Nephron progenitor cell (in vitro differentiated cells): Measurements from ENCODE around the gene HS6ST2.

Experiments used
- DNase-seq: peaks from one replicate; pipeline ENCODE4 v3.0.0; 2021
- H3K27ac Mint-ChIP-seq: 2 replicates; pipeline ENCODE4 v1.8.0; 2021; ENCODE audit warnings: mild to moderate bottlenecking, moderate library complexity, mixed read lengths
- H3K27me3 Mint-ChIP-seq: 2 replicates; pipeline ENCODE4 v1.8.0; 2021; ENCODE audit warnings: mild to moderate bottlenecking, low read depth, mixed read lengths; ENCODE audit not compliant: poor library complexity
- H3K36me3 Mint-ChIP-seq: 2 replicates; pipeline ENCODE4 v1.8.0; 2021; ENCODE audit warnings: low read depth, mixed read lengths
- H3K4me1 Mint-ChIP-seq: 2 replicates; pipeline ENCODE4 v1.8.0; 2021; ENCODE audit warnings: mixed read lengths
- H3K4me3 Mint-ChIP-seq: 2 replicates; pipeline ENCODE4 v1.8.0; 2021; ENCODE audit warnings: mild to moderate bottlenecking, moderate library complexity, mixed read lengths
- H3K9me3 Mint-ChIP-seq: 2 replicates; pipeline ENCODE4 v1.8.0; 2021; ENCODE audit warnings: mild to moderate bottlenecking, moderate library complexity, mixed read lengths
- TF ChIP-seq, protein P1 (sequence below): fragments of 200-600 bp; sonication (generic); IDR thresholded peaks from 2 replicates; pipeline ENCODE4 v1.5.0; 2021; ENCODE audit warnings: antibody characterized with exemption

The HS6ST2 gene

GRCh38 chrX:132710656-132711155 is 247.7 kb downstream of the HS6ST2 start:
- H3K36me3 Mint-ChIP-seq: no peaks in the 10 kb centered on the region
- H3K27me3 Mint-ChIP-seq: peaks cover 6% of the 10 kb centered on the region
- no peaks in the 10 kb centered on the region for H3K9me3 Mint-ChIP-seq
- no peak overlapping the region for H3K27ac Mint-ChIP-seq
- TF ChIP-seq, protein P1, sequence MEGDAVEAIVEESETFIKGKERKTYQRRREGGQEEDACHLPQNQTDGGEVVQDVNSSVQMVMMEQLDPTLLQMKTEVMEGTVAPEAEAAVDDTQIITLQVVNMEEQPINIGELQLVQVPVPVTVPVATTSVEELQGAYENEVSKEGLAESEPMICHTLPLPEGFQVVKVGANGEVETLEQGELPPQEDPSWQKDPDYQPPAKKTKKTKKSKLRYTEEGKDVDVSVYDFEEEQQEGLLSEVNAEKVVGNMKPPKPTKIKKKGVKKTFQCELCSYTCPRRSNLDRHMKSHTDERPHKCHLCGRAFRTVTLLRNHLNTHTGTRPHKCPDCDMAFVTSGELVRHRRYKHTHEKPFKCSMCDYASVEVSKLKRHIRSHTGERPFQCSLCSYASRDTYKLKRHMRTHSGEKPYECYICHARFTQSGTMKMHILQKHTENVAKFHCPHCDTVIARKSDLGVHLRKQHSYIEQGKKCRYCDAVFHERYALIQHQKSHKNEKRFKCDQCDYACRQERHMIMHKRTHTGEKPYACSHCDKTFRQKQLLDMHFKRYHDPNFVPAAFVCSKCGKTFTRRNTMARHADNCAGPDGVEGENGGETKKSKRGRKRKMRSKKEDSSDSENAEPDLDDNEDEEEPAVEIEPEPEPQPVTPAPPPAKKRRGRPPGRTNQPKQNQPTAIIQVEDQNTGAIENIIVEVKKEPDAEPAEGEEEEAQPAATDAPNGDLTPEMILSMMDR: no peak
- H3K4me1 Mint-ChIP-seq: peaks cover 61% of the 10 kb centered on the region
- H3K4me3 Mint-ChIP-seq: no peak overlapping the region
- no peak for DNase-seq

DNA sequence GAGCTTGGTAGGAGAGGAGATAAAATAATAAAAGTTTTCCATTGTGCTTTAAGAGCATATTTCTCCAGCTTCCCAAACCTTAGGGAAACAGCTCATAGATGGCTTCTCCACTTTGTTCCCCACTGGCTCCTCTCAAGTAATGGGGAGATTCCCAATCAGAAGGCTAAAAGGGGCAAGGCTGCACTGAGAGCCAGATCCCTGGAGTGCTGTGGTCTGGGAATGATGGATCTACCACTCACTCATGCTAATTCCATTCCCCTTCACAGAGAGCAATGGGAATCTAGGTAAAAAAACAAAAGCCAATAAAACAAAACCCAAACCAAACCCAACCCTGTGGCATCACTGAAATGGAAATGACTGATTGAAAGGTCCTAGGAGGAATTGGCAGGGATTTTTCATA is 249.9 kb downstream of the HS6ST2 start:
- H3K36me3 Mint-ChIP-seq: no peaks in the 10 kb centered on the region
- H3K4me1 Mint-ChIP-seq: peaks cover 63% of the 10 kb centered on the region
- TF ChIP-seq, protein P1: no peak
- H3K27me3 Mint-ChIP-seq: peaks cover 2% of the 10 kb centered on the region
- no peak overlapping the region for H3K4me3 Mint-ChIP-seq
- no peaks in the 10 kb centered on the region for H3K9me3 Mint-ChIP-seq
- H3K27ac Mint-ChIP-seq: no peak overlapping the region
- DNase-seq: no peak

- no peak for DNase-seq
- H3K36me3 Mint-ChIP-seq: no peaks in the 10 kb centered on the region
- H3K27me3 Mint-ChIP-seq: no peaks in the 10 kb centered on the region
- peak overlapping the region; percentile 38 for H3K4me3 Mint-ChIP-seq
- TF ChIP-seq, protein P1: no peak
- H3K27ac Mint-ChIP-seq: peak overlapping the region; percentile 41
- peaks cover 49% of the 10 kb centered on the region for H3K4me1 Mint-ChIP-seq
- H3K9me3 Mint-ChIP-seq: no peaks in the 10 kb centered on the region
Observed at GRCh38 chrX:132704769-132705168, 253.7 kb downstream of the HS6ST2 start.

DNA sequence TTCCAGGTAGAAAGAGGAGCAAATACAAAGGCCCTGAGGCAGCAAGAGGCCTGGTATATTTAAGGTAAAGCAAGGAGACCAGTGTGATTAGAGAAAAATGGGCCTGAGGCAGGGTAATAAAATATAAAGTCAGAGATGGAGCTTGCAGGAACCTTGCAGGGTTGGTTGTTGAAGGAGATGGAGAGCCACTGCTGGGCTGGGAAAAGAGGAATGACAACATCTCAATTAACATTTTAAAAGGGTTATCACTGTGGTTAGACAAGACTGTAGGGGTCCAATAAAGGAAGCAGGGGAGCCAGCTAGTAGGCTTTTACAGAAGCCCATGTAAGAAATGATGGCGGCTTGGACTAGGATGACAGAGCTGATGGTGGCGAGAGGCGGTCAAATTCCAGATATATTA is 264.0 kb downstream of the HS6ST2 start:
- peaks cover 5% of the 10 kb centered on the region for H3K27me3 Mint-ChIP-seq
- H3K36me3 Mint-ChIP-seq: no peaks in the 10 kb centered on the region

GRCh38 chrX:132692526-132692925 is 265.9 kb downstream of the HS6ST2 start:
- H3K4me1 Mint-ChIP-seq: peaks cover 28% of the 10 kb centered on the region
- H3K4me3 Mint-ChIP-seq: no peak overlapping the region
- H3K27me3 Mint-ChIP-seq: peaks cover 9% of the 10 kb centered on the region
- TF ChIP-seq, protein P1: no peak
- H3K9me3 Mint-ChIP-seq: no peaks in the 10 kb centered on the region
- peak overlapping the region; percentile 6 for H3K27ac Mint-ChIP-seq
- no peak for DNase-seq
- H3K36me3 Mint-ChIP-seq: no peaks in the 10 kb centered on the region

More for the DNA sequence above, 264.0 kb downstream of the HS6ST2 start:
- no peak for DNase-seq
- H3K4me1 Mint-ChIP-seq: peaks cover 28% of the 10 kb centered on the region
- TF ChIP-seq, protein P1: no peak
- H3K4me3 Mint-ChIP-seq: no peak overlapping the region
- no peaks in the 10 kb centered on the region for H3K9me3 Mint-ChIP-seq
- no peak overlapping the region for H3K27ac Mint-ChIP-seq

- TF ChIP-seq, protein P1: no peak
- Mint-ChIP-seq H3K9me3 (no peaks in the 10 kb centered on the region), H3K4me1 (peaks cover 28% of the 10 kb centered on the region), H3K4me3 (no peak overlapping the region), H3K27me3 (peaks cover 9% of the 10 kb centered on the region), H3K36me3 (no peaks in the 10 kb centered on the region), H3K27ac (peak overlapping the region; percentile 6)
- no peak for DNase-seq
Observed at GRCh38 chrX:132692066-132692465, 266.4 kb downstream of the HS6ST2 start.
